SHP77 treated with DMSO at 0.1 percent for 48 hours (cell line): ENCODE measurements around the gene CERS1.
A peak's percentile ranks its signal among the peaks of the same experiment; 100 is the strongest.
"Not testable (repeated sequence)": the region's sequence is repeated elsewhere in the genome, so short reads cannot be mapped to it uniquely, and the experiment has no call there.

Source experiments
- DNase-seq: peaks from one replicate; lab custom pipeline; 2025; lab: John Stamatoyannopoulos, UW

The CERS1 gene

DNA sequence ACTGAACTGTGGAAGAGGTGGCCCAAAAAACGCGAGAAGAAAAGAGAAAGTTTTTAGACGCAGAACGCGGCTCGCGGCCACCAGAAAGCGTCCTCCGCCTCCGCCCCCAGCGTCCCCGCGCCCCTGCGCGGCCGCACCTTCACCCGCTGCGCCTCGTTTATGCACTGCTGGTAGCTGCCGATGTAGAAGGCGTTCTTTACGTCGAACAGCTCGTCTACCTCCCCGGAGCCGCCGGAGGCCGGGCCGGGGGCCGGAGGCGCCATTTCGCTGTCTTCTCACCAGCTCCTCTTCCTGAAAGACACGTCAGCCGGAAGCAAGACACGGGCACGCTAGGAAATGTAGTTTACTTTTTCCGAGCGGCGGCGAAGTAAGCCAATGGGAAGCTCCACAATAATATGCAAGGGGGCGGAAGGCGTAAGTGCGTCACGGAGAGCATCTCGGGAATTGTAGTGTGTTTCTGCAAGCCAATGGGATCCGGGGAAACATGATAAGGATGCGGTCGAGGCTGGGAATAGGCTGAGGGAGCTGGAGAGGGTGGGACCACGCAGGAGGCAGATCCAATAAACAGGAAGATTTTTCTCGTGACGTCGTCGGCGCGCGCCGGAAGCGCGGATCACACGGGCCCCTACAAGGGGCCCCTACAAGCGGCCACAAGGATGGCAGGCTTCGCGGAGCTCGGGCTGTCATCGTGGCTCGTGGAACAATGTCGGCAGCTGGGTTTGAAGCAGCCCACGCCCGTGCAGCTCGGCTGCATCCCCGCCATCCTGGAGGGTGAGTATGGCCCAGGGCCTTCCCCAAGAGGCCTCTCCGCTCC is 23.3 kb upstream of the CERS1 start, which contains the start of the genes COPE and DDX49:
COPE (minus strand) TSS at position 302 of the 814 bp plus-strand sequence; CDS start at position 263, 39 bp downstream.
DDX49 (plus strand) TSS at position 630 of the 814 bp plus-strand sequence; CDS start at position 657, 27 bp downstream.
- peak; percentile 98 for DNase-seq

DNA sequence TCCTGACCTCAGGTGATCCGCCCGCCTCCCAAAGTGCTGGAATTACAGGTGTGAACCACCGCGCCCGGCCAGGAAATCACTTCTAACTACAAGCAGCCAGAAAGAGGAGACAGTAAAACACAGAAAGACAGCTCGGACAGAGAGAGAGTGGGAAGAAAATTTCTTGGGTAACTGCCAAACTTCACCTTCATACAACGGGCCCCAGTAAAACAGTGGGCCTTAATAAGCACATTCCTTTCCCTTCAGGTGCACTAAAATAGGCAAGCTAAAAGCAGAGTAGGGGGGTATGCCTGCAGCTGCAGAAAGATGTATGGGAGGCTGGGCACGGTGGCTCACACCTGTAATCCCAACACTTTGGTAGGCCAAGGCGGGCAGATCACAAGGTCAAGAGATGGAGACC is 21.6 kb upstream of the CERS1 start:
- DNase-seq, result not testable (repeated sequence)

DNA sequence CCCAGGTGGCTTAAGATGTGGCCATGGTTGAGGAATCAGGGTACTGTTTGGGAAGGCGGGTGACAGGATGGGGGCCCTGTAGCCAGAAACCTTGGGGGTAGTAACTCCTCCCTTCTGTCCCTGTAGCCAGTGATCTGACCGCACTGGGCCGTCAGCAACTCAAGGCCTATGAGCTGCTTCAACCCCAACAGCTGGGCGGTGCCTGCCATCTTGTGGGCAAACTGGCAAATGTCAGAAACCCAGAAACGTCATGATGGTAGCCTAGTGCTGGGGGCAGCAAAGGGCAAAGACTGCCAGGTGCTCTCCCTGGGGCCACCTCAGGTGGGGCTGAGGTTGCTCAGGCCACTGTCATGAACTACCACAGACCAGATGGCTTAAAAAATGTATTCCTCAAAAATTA is 19.7 kb upstream of the CERS1 start:
- no peak for DNase-seq

DNA sequence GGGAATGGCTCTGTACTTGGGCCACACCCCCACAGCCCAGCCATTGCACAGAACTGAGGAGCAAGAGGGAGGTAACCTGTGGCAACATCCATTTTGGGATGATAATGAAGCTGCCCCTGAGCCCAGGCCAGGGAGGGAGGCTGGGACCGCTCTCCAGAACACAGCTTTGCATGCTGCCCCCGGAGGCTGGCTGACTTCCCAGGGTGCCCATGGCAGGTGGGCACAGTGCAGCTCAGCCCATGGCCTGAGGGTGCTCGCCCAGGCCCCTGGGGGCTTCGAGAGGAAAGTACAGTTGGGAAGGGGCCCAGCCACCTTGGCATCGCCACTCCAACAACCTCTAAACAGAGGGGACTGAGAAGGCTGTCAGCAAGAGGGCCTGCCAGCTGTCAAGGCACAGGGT is 17.5 kb upstream of the CERS1 start:
- DNase-seq, result no peak

DNA sequence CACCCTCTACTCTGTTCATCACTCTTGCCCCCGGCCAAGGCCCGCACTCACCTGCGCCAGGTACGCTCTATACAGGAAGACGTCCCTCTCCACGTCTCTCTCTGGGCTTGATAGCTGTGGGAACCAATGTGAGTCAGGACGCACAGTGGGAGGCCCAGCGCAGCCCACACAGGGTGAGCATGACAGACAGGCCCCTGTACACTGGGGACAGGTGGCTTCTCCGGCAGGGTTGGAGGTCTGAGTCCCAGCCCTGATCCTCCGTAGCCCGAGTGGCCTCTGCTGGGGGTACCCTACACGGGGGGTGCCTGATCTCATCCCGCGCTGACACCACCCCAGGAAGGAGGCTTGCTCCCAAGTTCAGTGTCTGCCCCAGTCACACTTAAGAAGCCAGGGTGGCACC is 17.0 kb upstream of the CERS1 start:
- no peak for DNase-seq

DNA sequence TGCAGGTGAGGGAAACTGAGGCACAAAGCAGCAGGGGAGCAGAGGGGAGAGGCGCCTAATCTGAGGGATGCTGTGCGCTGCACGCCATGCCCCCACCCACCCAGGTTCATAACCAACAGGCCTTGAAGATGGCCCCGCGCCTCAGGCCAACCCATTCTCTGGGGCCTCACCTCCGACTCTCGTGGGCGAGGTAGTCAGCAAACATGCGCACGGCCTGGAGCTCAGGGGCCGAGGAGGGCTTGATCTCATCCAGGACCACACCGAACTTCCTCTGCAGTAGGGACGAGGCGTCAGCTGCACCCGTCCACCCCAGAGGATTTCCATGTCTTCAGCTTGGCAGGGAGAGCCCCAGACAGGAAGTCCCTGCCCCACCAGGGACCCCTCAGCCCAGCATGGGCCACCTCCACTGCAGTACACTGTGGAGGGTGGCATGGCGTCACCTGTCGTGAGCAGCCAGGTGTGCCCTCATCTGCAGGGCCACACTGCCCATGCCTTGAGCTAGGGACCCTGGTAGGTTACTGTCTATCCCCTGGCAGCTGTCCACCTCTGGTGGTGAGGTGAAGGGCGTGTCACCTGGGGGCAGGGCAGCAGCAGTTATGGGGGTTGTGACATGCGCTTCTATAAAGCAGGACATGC is 15.0 kb upstream of the CERS1 start:
- DNase-seq, result no peak

DNA sequence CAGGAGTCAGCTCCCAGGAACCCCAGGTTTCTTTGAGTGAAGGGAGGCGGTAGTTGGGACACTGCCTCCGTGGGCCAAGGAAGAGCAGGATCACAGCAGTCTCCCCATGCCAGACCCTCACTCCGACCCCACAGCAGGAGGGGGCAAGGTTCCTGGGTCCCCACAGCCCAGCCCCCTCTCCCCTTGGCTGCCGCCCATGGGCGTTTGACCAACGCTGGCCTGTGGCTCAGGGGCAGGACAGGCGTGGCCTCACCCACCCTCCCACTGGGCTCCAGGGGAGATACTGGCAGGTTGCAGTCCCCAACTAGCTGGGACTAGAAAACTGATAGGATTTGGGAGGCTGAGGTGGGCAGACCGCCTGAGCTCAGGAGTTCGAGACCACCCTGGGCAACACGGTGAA is 14.1 kb upstream of the CERS1 start:
- DNase-seq, result no peak

DNA sequence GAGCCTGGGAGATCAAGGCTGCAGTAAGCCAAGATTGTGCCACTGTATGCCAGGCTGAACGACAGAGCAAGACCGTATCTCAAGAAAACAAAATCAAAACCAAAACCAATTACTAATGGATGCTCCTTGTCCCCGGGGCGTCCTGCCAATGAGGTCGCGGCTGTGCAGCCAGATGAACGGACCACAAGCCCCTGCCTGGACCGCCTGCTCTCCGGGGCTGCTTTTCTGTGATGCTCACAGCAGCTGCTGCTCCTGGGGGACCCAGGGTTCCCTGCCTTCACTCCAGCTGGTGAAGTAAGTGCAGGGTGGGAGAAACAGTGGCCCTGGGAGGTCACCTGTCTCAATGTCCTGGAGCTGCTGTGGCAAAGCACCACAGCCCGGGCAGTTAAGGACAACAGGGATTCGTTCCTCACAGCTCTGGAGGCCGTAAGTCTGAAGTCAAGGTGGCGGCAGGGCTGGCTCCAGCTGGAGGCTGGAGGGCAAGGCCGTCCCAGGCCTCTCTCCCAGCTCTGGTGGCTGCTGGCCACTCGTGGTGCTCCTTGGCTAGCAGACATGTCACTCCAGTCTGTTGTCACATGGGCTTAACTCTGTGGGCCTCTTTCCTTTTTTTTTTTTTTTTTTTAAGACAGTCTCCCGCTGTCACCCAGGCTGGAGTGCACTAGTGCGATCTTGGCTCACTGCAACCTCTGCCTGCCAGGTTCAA is 13.1 kb upstream of the CERS1 start:
- no peak for DNase-seq

DNA sequence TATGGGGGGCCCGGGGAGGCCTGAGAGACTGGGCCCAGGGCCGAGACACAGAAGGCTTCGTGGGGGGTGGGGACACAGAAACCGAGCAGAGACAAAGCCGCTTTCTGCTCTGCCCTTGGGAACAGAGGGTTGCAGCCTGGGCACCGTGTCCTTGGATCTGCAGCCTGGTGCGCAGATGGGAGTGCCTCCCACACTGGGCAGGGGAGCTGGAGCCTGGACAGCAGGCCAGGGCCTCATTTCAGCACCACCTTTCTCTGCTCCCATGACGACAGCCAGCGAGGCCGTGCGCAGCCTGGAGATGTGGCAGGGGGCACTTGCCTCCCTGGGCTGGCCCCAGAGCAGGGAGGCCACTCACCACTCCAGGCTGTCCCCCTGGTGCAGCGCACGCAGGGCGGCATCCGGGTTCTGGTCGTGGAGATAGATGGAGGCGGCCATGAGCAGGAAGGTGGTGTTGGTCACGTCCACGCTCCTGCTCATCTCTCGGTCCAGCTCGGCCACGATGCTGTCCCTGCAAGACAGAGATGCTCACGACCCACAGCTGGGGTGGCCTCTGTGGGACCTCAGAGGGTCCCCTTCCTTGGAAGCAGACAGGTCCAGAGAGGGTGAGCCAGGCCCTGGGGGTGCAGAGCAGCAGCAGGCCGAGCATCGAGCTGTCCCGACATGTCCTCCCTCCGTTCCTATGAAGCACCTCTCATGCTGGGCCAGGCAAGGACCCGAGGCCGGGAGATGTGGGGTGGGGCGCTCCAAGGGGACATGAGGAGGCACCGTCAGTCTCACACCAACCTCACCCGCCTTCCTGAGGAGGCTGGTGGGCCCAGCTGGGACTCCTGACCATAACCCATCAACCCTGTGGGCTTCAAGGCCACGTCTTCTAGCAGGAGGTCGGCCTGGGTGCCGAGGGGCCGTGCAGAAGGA is 10.9 kb upstream of the CERS1 start:
- DNase-seq, result no peak

DNA sequence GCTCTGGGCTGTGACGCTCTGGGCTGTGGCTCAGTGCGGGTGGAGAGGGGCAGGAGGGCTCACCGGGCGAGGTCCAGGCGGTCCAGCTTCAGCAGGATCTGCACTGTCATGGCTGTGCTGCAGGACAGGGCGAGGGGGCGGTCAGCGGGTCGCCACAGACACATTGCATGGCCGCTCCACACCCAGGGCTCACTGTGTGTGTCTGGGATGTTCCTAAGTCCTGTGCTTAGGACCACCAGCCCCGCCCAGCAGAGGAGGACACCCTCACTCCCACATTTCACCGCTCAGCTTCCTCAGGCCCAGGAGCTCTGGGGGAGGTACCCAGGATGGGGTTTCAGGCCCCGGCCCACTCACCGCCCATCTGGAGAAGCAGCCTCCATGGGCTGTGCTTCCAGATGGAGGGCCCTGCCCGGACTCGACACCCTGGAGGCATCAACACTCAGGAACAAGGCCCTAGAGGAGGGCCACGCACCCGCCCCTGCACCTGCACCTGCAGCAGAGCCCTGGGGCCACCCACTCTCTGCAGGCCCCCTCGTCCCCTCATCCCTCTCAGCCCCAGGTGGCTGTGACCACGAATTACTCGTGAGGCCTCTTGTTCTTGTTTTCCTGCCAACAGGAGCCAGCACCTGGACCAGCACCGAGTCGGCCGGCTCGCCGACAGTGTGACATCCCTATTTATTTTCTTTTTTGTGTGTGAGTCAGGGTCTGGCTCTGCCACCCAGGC is 9.7 kb upstream of the CERS1 start:
- no peak for DNase-seq

DNA sequence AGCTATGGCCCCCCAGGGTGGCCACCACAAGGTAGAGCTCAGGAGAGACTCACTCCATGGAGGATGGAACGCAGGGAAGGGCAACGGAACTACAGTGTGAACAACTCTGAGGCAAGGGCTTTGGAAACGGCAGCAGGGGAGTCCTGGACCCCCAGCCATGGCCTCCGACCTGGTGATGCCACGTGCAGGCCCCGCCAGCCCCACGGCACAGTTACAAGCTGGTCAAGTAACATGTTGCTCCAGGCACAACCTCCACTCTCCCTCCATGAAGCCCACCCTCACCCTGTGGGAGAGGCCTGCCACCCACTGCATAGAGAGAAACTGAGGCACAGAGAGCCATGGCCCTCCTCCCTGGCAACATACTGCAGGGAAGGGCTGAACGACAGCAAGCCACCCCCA is 9.1 kb upstream of the CERS1 start:
- DNase-seq, result no peak

DNA sequence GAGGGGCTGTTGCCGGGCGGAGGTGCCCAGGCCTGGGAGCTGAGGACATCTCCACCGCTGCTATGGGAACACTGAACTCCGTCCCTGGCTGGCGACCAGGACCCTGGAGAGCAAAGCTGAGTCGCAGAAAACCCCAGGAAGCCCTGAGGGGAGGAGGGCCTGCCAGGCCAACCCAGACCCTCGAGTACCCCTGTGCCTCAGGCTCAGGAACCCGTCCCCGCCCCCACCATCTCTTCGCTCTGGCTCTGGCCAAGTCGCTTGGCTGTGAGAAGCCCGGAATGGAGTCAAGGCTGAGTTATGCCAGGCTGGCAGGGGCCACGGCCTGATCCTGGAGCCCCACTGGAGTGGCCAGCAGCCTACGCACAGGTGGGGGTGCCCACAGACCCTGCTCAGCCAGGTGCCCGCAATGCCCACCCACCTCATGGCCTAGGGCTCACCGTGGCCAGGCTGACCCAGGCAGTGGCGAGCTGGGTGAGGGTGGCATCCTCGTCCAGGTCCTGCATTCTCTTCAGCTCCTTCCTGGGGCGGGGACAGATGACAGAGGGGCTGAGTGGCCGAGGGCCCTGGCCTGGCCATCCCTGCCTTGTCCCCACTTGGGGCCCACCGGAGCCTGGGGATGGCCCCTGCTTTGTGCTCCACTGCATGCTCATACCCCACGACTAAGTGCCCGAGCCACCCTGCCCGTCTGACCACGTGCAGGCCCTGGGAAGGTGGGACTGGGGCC is 8.5 kb upstream of the CERS1 start:
- no peak for DNase-seq

DNA sequence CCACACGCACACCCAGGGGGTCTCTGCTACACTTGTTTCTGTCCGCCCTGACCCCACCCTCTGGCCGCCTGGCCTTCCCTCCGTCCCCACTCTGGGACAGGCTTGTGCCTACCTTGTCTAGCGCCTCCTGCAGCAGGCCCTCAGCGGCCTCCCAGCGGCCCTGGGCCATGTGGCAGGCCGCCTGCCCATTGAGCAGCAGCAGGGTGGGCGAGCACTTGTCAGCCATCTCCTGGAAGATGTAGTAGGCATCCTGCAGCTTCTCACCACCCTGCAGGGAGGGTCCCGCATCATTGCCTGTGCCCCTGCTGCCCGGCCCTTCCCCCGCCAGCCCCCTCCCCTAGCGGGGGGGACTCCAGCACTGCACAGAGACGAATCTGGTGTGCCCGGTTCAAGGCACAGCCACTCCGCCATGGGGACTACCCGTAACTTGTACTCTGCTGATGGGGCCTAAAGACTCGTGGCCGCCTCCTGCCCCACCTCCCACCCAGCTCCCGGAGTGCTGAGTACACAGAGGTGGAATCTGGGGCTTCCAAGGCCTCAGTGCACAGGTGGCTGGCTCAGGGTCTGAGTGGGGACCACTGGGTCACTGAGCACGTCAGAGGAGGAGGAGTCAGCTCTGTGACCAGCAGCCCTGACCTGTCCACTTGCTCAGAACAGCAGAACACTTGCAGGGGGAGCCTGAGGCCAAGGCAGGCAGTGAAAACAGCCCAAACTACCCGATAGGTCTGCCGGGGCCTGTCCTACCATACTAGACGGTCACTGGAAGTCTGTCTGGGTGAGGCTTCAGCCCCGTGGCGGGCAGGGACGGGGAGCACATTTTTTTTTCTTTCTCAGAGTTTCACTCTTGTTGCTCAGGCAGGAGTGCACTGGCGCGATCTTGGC is 7.4 kb upstream of the CERS1 start:
- no peak for DNase-seq

DNA sequence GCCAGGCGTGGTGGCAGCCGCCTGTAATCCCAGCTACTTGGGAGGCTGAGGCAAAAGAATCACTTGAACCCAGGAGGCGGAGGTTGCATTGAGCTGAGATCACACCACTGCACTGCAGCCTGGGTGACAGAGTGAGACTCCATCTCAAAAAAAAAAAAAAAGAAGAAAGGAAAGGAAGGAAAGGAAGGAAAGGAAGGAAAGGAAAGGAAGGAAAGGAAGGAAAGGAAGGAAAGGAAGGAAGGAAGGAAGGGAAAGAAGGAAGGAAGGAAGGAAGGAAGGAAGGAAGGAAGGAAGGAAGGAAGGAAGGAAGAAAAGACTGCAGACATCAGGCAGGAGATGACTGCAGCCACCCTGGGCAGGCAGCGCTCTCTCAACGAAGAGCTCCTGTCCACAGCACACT is 6.6 kb upstream of the CERS1 start:
- not testable (repeated sequence) for DNase-seq

DNA sequence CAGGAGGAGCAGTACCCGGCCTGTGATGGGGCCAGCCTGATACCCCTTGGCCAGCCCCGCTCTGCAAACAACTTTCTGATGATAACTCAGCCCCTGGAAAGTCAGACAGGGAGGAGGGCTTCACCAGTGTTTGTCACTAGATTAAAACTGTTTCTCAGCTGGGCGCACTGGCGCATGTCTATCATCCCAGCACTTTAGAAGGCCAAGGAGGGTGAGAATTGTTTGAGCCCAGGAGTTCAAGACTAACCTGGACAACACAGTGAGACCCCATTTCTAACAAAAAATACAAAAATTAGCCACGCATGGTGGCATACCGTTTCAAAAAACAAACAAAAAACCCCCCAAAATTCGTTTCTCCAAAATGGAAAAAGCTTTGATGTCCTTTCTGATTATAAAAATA is 5.5 kb upstream of the CERS1 start:
- no peak for DNase-seq

DNA sequence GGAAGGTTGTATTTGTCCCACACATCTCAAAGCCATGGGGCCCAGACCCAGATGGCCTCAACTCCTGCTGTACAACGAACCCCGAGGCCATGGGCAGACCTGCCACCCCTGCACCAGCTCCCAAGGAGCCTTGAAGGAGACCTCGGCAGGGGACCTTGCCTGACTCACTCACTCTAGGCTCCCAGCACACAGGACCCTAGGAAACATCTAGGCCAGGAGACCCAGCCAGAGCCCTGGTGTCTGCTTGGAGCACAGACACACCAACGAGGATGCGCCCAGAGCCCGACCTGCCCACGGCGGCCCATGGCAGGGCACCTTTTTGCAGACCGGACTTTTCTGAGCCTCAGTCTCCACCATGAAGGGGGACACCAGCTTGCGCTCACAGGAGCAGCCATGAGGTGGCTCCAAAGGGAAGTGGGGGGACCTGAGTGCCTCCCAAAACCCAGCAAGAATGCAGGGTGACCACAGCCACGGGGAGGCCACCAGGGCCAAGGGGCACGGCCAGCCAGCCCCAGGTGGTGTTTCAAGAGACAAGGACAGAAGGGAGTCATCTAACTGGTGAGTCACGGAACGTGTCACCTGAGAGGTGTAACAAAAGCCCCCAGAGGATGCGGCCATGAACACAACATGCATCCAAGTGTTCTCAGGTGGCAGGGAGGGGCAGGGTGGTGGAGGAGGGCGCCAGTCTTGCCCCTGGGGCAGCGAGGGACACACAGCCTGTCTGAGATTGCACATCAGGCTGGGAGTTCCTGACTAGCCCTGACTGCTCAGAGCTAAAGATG is 4.9 kb upstream of the CERS1 start:
- DNase-seq, result no peak

DNA sequence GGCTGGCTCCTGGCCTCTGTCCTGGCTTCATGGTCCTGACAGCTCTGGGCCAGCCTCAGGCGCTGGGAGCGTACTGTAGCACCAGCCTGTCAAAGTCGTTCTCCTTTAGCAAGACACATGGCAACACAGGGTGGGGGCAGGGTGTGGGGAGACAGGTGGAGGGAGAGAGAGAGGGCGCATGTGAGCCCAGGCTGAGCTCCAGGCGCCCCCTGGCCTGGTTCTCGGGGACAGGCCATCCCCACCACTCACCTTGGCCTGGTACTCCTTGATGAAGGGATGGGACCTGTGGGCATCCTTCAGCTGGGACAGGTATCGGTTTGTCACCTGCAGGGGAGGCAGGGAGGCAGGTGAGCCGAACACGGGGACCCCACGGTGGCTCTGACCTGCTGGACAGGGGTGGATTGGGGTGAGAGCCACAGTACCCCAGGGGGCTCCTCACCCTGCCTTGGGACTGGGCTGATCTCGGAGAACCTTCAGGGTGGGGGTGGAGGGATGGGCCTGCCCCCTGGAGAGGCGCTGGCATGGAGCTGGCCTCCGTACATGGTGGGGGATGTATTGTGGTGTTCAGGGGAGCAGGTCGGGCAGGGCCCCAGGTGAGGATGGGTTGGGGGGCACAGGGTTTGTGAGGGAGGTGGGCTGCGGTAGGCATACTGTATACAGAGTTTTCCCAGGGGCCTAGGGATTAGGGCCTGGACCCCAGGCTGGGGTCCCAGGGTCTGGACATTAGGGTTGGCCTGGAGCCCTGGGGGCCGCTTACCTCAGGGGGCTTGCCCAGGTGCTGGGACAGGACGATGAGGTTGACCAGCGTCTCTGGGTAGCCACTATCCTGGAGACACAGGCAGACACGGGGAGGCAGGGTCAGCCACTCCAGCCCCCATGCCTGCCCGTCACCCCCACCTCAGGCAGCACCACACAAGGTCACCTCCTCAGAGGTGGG is 3.9 kb upstream of the CERS1 start:
- no peak for DNase-seq
